Measurements from ENCODE around the gene DDX23. TPM values are rescaled to one million over a fixed set of nuclear protein-coding genes. Genes with fewer than 3 reads are reported as not detected.
A peak's percentile ranks its signal among the peaks of the same experiment; 100 is the strongest.

Gene DDX23
- total RNA-seq, 1 experiment from 2014 or later: 98.1 TPM

DNA sequence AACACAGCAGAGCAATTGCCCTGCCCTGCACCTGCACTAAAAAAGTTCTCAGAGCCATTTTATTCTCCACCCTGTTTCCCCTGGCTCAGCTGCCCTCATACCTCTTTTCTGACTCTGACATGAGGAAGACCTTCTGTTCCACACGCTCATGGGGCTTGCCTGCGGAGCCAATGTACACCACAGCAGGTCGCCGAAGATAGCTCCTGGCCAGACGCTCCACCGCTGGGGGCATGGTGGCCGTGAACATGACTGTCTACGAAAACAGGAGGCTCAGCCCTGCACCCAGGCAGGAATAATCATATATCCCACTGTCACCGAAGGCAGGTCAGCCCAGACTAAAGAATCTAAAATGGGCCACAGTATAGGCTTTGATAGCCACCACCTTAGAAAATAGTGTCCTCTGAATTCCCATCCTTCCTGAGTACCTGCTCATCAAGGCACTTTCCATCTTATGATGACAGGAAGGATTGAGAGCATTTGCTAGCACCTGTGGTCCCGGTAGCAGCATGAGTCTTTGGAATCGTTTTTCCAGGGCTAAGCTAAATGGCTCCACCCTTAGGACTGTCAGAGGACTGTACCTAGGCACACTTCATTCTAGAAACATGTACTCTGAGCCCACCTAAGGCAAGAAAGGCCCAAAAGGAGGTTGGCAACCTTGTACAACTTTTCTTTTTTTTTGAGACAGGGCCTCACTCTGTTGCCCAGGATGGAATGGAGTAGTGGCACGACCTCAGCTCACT is 19.5 kb downstream of the DDX23 start:
- H4K8ac ChIP-seq (replicated peaks; ENCODE audit: insufficient read length, low read depth, low read length): no peak overlapping the region
- no peaks in the 10 kb centered on the region for H3K79me2 ChIP-seq (ENCODE audit: insufficient read depth, low read length)
- no peaks in the 10 kb centered on the region for H3K27me3 ChIP-seq (ENCODE audit: insufficient read depth, low read length)
- no peak overlapping the region for H2AK5ac ChIP-seq (ENCODE audit: insufficient read length, low read length)
- no peak overlapping the region for H3K27ac ChIP-seq (ENCODE audit: insufficient read length, low read depth, low read length)
- no peak overlapping the region for H2BK12ac ChIP-seq (ENCODE audit: insufficient read length, low read depth, low read length)
- H2BK20ac ChIP-seq (ENCODE audit: low read depth, low read length, poor library complexity, severe bottlenecking): no peak overlapping the region
- no peak overlapping the region for H3K4ac ChIP-seq (ENCODE audit: low read depth, low read length)
- no peak overlapping the region for H4K5ac ChIP-seq (ENCODE audit: insufficient read length, low read depth, low read length)
- no peak overlapping the region for H2BK15ac ChIP-seq (ENCODE audit: low read depth, low read length)
- no peaks in the 10 kb centered on the region for H3K4me1 Mint-ChIP-seq
- H3K9me3 ChIP-seq (ENCODE audit: control insufficient read depth, low read depth, low read length): no peaks in the 10 kb centered on the region
- no peak overlapping the region for H4K91ac ChIP-seq (ENCODE audit: insufficient read length, low read depth, low read length)
- no peak overlapping the region for H3K27ac Mint-ChIP-seq
- no peak overlapping the region for H3K9ac ChIP-seq (ENCODE audit: extremely low read depth, insufficient read length, low read length)
- H3K9me3 Mint-ChIP-seq: no peaks in the 10 kb centered on the region
- no peak overlapping the region for H3K18ac ChIP-seq (ENCODE audit: insufficient read length, low read depth, low read length)
- no peak overlapping the region for H3K4me2 ChIP-seq (ENCODE audit: insufficient read depth, insufficient read length, low read length)
- no peak for DNase-seq
- no CpG with 5 or more reads among the region's 12 CpGs for WGBS (ENCODE audit: extremely low coverage, insufficient read length, low lambda C conversion rate)
- TF ChIP-seq, protein P1, sequence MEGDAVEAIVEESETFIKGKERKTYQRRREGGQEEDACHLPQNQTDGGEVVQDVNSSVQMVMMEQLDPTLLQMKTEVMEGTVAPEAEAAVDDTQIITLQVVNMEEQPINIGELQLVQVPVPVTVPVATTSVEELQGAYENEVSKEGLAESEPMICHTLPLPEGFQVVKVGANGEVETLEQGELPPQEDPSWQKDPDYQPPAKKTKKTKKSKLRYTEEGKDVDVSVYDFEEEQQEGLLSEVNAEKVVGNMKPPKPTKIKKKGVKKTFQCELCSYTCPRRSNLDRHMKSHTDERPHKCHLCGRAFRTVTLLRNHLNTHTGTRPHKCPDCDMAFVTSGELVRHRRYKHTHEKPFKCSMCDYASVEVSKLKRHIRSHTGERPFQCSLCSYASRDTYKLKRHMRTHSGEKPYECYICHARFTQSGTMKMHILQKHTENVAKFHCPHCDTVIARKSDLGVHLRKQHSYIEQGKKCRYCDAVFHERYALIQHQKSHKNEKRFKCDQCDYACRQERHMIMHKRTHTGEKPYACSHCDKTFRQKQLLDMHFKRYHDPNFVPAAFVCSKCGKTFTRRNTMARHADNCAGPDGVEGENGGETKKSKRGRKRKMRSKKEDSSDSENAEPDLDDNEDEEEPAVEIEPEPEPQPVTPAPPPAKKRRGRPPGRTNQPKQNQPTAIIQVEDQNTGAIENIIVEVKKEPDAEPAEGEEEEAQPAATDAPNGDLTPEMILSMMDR (conservative IDR thresholded peaks at IDR 0.05): 0 out of 3 replicates have a peak, but pooled peaks have one; percentile 19
- H2BK5ac ChIP-seq (ENCODE audit: insufficient read length, low read length): no peak overlapping the region
- H3K4me1 ChIP-seq (ENCODE audit: insufficient read depth, low read length): no peaks in the 10 kb centered on the region
- H2BK120ac ChIP-seq (ENCODE audit: low read depth, low read length, poor library complexity, severe bottlenecking): no peak overlapping the region
- H3K79me1 ChIP-seq (ENCODE audit: insufficient read depth, low read depth, low read length, poor library complexity, severe bottlenecking): no peaks in the 10 kb centered on the region
- H3K4me3 Mint-ChIP-seq: no peak overlapping the region
- H3K23me2 ChIP-seq (ENCODE audit: insufficient read length, low read depth, low read length, poor library complexity, severe bottlenecking): no peaks in the 10 kb centered on the region
- H2AFZ ChIP-seq (ENCODE audit: low read length): no peak overlapping the region
- H3K36me3 Mint-ChIP-seq (ENCODE audit: insufficient read depth in 1 of 3, low read depth in 3 of 3): peaks cover 54 to 90% (median 81%) of the 10 kb centered on the region in 3 experiments; a peak in 6 of 7 replicates
- no peaks in the 10 kb centered on the region for H3K27me3 Mint-ChIP-seq (ENCODE audit: low read depth)
- H4K20me1 ChIP-seq (ENCODE audit: control insufficient read depth, insufficient read depth, insufficient read length): no peaks in the 10 kb centered on the region
- H3K23ac ChIP-seq (ENCODE audit: insufficient read length, low read depth, low read length): no peak overlapping the region
- H3K14ac ChIP-seq (ENCODE audit: insufficient read depth, low read length): no peak overlapping the region
- H3T11ph ChIP-seq (ENCODE audit: low read length): no peak overlapping the region
- no peak overlapping the region for H3K56ac ChIP-seq (ENCODE audit: insufficient read length, low read depth, low read length)

All from H9 (cell line).